HEK293 (cell line): Measurements from ENCODE around the gene PALM.

Experiments used
- REST ChIP-seq: fragments of 450-650 bp; formaldehyde crosslinking; IDR thresholded peaks from 2 replicates; pipeline ENCODE4 v1.5.1; 2016; ENCODE audit warnings: missing biosample characterization, missing genetic modification characterization
- ZFP37 ChIP-seq: fragments of 450-650 bp; formaldehyde crosslinking; IDR thresholded peaks from 2 replicates; pipeline ENCODE4 v1.5.1; 2016; ENCODE audit warnings: missing biosample characterization, missing genetic modification characterization

- TF ChIP-seq ZFP37 (tag by site-specific recombination) (no peak), REST (no peak)
These were observed 48.3 kb downstream of the PALM start for GRCh38 chr19:756821-757688.
